Cardiac muscle cell (in vitro differentiated cells and primary cell): ENCODE measurements around the gene SH3D21. TPM values are rescaled to one million over a fixed set of nuclear protein-coding genes. Genes with fewer than 3 reads are reported as not detected.

Source experiments
- DNase-seq, 2 donors: peaks; one replicate each; pipeline versions ENCODE4 v3.0.0 to v3.0.0-alpha.2; 2010 to 2017; ENCODE audit warnings: low read depth in 1 of 2, low spot score in 1 of 2
- H3K27ac ChIP-seq: fragments of 200-600 bp; sonication (generic); 2 replicates; pipeline ENCODE4 v1.5.1; 2016
- H3K27me3 ChIP-seq: fragments of 200-600 bp; sonication (generic); 2 replicates; pipeline ENCODE4 v1.6.0; 2016; ENCODE audit warnings: control low read depth
- H3K36me3 ChIP-seq: fragments of 200-600 bp; sonication (generic); 2 replicates; pipeline ENCODE4 v1.5.1; 2016; ENCODE audit warnings: control low read depth
- H3K4me1 ChIP-seq: fragments of 200-600 bp; sonication (generic); 2 replicates; pipeline ENCODE4 v1.8.1; 2017; ENCODE audit warnings: low read depth, mild to moderate bottlenecking, mixed run types
- H3K4me3 ChIP-seq: fragments of 200-600 bp; sonication (generic); 2 replicates; pipeline ENCODE4 v1.5.1; 2016; ENCODE audit warnings: mild to moderate bottlenecking
- H3K9me3 ChIP-seq: fragments of 200-600 bp; sonication (generic); 2 replicates; pipeline ENCODE4 v1.5.1; 2017; ENCODE audit warnings: low read depth, mild to moderate bottlenecking, control low read depth
- polyA plus RNA-seq: library from polyadenylated mRNA; unstranded; fragments of >200 nt; fragmentation: Nextera tagmentation; extraction: Ambion mirVana; gene quantifications from 2 replicates; pipeline ENCODE4 v1.2.1, GENCODE V29; 2016
- total RNA-seq: library from RNA; depleted of rRNA; stranded (reverse); fragments of >200 nt; gene quantifications from 2 replicates; pipeline ENCODE4 v1.2.3, GENCODE V29; 2016
- TF ChIP-seq, protein P1 (sequence below): IDR thresholded peaks from 2 replicates; pipeline ENCODE4 v1.5.1; 2012; ENCODE audit warnings: low read depth, mild to moderate bottlenecking, low read length

Gene SH3D21
- 21.5 and 44.0 TPM in 2 replicates for total RNA-seq
- polyA plus RNA-seq = 13.5 and 22.8 TPM in 2 replicates

DNA sequence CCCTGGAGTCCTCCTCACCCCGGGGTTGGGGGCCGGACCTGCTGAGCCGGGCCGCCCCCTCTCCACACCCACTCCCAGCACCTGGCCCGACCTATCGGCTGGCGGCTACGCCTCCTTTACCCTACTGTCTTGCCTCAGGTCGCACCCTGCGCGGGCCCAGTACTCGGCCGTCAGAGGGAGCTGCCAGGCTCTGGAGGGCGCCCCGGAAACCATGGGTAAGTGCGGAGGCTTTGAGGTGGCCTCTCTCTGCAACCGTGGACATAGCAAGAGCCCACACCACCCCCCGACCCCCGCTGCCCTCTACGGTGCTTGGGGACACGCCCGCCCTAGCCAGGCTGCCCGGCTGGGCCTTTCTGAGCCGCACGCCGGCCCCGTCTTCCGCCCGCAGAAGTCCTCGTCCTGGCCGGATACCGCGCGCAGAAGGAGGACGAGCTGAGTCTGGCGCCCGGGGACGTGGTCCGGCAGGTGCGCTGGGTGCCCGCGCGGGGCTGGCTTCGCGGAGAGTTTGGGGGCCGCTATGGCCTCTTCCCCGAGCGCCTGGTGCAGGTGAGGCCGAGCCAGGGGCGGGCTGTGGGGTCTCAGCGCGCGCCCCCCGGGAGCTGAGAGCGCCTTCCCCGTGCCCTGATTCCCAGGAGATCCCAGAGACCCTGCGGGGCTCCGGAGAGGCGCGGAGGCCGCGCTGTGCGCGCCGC is at the start of gene SH3D21:
TSS of gene SH3D21 (plus strand) at position 159 of the 692 bp plus-strand sequence. CDS start at position 212, 53 bp downstream.
- Histone ChIP-seq H3K4me1 (peaks cover 13% of the 10 kb centered on the region), H3K9me3 (no peaks in the 10 kb centered on the region), H3K4me3 (peak within 1 kb of the TSS; percentile 52), H3K27me3 (no peaks in the 10 kb centered on the region), H3K36me3 (peaks cover 23% of the 10 kb centered on the region), H3K27ac (peak within 1 kb of the TSS; percentile 92)
- DNase-seq = peak; percentile 33 to 86
- TF ChIP-seq, protein P1, sequence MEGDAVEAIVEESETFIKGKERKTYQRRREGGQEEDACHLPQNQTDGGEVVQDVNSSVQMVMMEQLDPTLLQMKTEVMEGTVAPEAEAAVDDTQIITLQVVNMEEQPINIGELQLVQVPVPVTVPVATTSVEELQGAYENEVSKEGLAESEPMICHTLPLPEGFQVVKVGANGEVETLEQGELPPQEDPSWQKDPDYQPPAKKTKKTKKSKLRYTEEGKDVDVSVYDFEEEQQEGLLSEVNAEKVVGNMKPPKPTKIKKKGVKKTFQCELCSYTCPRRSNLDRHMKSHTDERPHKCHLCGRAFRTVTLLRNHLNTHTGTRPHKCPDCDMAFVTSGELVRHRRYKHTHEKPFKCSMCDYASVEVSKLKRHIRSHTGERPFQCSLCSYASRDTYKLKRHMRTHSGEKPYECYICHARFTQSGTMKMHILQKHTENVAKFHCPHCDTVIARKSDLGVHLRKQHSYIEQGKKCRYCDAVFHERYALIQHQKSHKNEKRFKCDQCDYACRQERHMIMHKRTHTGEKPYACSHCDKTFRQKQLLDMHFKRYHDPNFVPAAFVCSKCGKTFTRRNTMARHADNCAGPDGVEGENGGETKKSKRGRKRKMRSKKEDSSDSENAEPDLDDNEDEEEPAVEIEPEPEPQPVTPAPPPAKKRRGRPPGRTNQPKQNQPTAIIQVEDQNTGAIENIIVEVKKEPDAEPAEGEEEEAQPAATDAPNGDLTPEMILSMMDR = no peak

- H3K4me3 ChIP-seq = no peak overlapping the region
- TF ChIP-seq, protein P1 = no peak
- peaks cover 4% of the 10 kb centered on the region for H3K36me3 ChIP-seq
- H3K27ac ChIP-seq = peak overlapping the region; percentile 53
- H3K9me3 ChIP-seq = no peaks in the 10 kb centered on the region
- peaks cover 39% of the 10 kb centered on the region for H3K4me1 ChIP-seq
- no peak for DNase-seq
- H3K27me3 ChIP-seq = no peaks in the 10 kb centered on the region
Observed at GRCh38 chr1:36256558-36257374, 49.4 kb upstream of the SH3D21 start.

GRCh38 chr1:36257375-36257767 is 48.8 kb upstream of the SH3D21 start:
- peaks cover 4% of the 10 kb centered on the region for H3K36me3 ChIP-seq
- no peak for DNase-seq
- no peak overlapping the region for H3K4me3 ChIP-seq
- H3K27me3 ChIP-seq = no peaks in the 10 kb centered on the region
- peak overlapping the region; percentile 53 for H3K27ac ChIP-seq
- H3K9me3 ChIP-seq = no peaks in the 10 kb centered on the region
- TF ChIP-seq, protein P1 = no peak
- peaks cover 33% of the 10 kb centered on the region for H3K4me1 ChIP-seq

- Histone ChIP-seq H3K36me3 (peaks cover 4% of the 10 kb centered on the region), H3K4me3 (no peak overlapping the region), H3K27ac (peak overlapping the region; percentile 73), H3K4me1 (peaks cover 30% of the 10 kb centered on the region), H3K9me3 (no peaks in the 10 kb centered on the region), H3K27me3 (no peaks in the 10 kb centered on the region)
- TF ChIP-seq, protein P1 = no peak
- DNase-seq = no peak
Observed at GRCh38 chr1:36258960-36259344, 47.2 kb upstream of the SH3D21 start.

GRCh38 chr1:36268981-36269380 is 37.2 kb upstream of the SH3D21 start:
- H3K4me1 ChIP-seq = peaks cover 32% of the 10 kb centered on the region
- TF ChIP-seq, protein P1 = no peak
- no peaks in the 10 kb centered on the region for H3K27me3 ChIP-seq
- no peak for DNase-seq
- H3K36me3 ChIP-seq = peaks cover 5% of the 10 kb centered on the region
- H3K9me3 ChIP-seq = no peaks in the 10 kb centered on the region
- no peak overlapping the region for H3K27ac ChIP-seq
- H3K4me3 ChIP-seq = no peak overlapping the region
